IPS-NIHi7 (cell line): ENCODE data around the gene SREBF2.
A peak's percentile ranks its signal among the peaks of the same experiment; 100 is the strongest.
"Not testable (repeated sequence)": the region's sequence is repeated elsewhere in the genome, so short reads cannot be mapped to it uniquely, and the experiment has no call there.

Experiments used
- DNase-seq: peaks from one replicate; pipeline ENCODE4 v3.0.0; 2012; ENCODE audit warnings: mixed read lengths; ENCODE audit errors: extremely low spot score

Gene SREBF2

GRCh38 chr22:41821471-41822316 is 11.2 kb upstream of the SREBF2 start:
- no peak for DNase-seq

- peak; percentile 59 for DNase-seq
Observed at GRCh38 chr22:41822317-41823057, 10.4 kb upstream of the SREBF2 start.

- DNase-seq = no peak
Observed at GRCh38 chr22:41823797-41824196, 9.1 kb upstream of the SREBF2 start.

- DNase-seq = no peak
Observed at GRCh38 chr22:41825376-41825775, 7.5 kb upstream of the SREBF2 start.

- no peak for DNase-seq
Observed at GRCh38 chr22:41826021-41826420, 6.9 kb upstream of the SREBF2 start.

- DNase-seq = no peak
Observed at GRCh38 chr22:41826430-41827383, 6.2 kb upstream of the SREBF2 start.

GRCh38 chr22:41827671-41828070 is 5.2 kb upstream of the SREBF2 start:
- DNase-seq = no peak

GRCh38 chr22:41828516-41828915 is 4.4 kb upstream of the SREBF2 start:
- no peak for DNase-seq

- no peak for DNase-seq
Observed at GRCh38 chr22:41830174-41830573, 2.7 kb upstream of the SREBF2 start.

GRCh38 chr22:41831383-41831782 is 1.5 kb upstream of the SREBF2 start:
- no peak for DNase-seq

- DNase-seq = no peak
Observed at GRCh38 chr22:41831828-41832552, 915 bp upstream of the SREBF2 start.

GRCh38 chr22:41833369-41834004 is 582 bp downstream of the SREBF2 start:
- peak; percentile 26 for DNase-seq

GRCh38 chr22:41834005-41834944 is 1.4 kb downstream of the SREBF2 start:
- DNase-seq = no peak

GRCh38 chr22:41835462-41835861 is 2.6 kb downstream of the SREBF2 start:
- not testable (repeated sequence) for DNase-seq

- DNase-seq = no peak
Observed at GRCh38 chr22:41836551-41836950, 3.6 kb downstream of the SREBF2 start.

GRCh38 chr22:41838842-41839618 is 6.1 kb downstream of the SREBF2 start:
- no peak for DNase-seq

- DNase-seq = no peak
Observed at GRCh38 chr22:41840216-41840615, 7.3 kb downstream of the SREBF2 start.

GRCh38 chr22:41841085-41841712 is 8.3 kb downstream of the SREBF2 start:
- no peak for DNase-seq
